BJ (cell line): ENCODE measurements around the gene FGD4. TPM values are rescaled to one million over a fixed set of nuclear protein-coding genes. Genes with fewer than 3 reads are reported as not detected.

Experiments used
- CTCF ChIA-PET: fragments of 350-600 bp; formaldehyde crosslinking; extraction: SDS; loops from one replicate; lab custom pipeline; 2021; ENCODE audit warnings: antibody characterized with exemption, inconsistent platforms; lab: Yijun Ruan, JAX
- POLR2A ChIA-PET: fragments of 300-600 bp; sonication (Branson Sonifier 250); formaldehyde crosslinking; extraction: SDS; loops from one replicate; lab custom pipeline; 2021; ENCODE audit warnings: antibody characterized with exemption; lab: Charles Lee
- DNase-seq: peaks from one replicate; pipeline ENCODE4 v3.0.0-alpha.2; 2011; ENCODE audit warnings: low read depth
- H3K27me3 ChIP-seq: 2 replicates; pipeline ENCODE4 v1.6.0; 2011; ENCODE audit warnings: low read length; ENCODE audit not compliant: control insufficient read depth, insufficient read depth
- H3K36me3 ChIP-seq: 2 replicates; pipeline ENCODE4 v1.5.1; 2011; ENCODE audit warnings: low read length; ENCODE audit not compliant: control insufficient read depth, insufficient read depth
- H3K4me3 ChIP-seq: 2 replicates; pipeline ENCODE4 v1.5.1; 2011; ENCODE audit warnings: low read depth, mild to moderate bottlenecking, control low read depth, low read length
- CTCF ChIP-seq: IDR thresholded peaks from 2 replicates; pipeline ENCODE4 v1.5.1; 2011; ENCODE audit warnings: low read depth, mild to moderate bottlenecking, control low read depth, inconsistent platforms, low read length, moderate library complexity; ENCODE audit not compliant: insufficient read depth
- polyA plus RNA-seq: library from polyadenylated mRNA; depleted of rRNA; stranded (reverse); fragments of >200 nt; gene quantifications from 2 replicates; pipeline ENCODE4 v1.2.3, GENCODE V29; 2011

The FGD4 gene
- polyA plus RNA-seq, 1 experiment: 11.1 TPM

GRCh38 chr12:32512910-32513309, 113.6 kb downstream of the FGD4 start:
- no peak overlapping the region for H3K4me3 ChIP-seq
- no peaks in the 10 kb centered on the region for H3K36me3 ChIP-seq
- DNase-seq: no peak
- CTCF ChIA-PET: interaction anchor here (0.7 to 1.7 kb wide), 2 partner anchors 9 to 11 kb away, joined by 3 to 7 read pairs; no protein-coding TSS in a partner anchor
- H3K27me3 ChIP-seq: peaks cover 3% of the 10 kb centered on the region; the same call in 1 of the 2 replicates
- POLR2A ChIA-PET: no interaction called here
- no peak for TF ChIP-seq CTCF

- ChIA-PET POLR2A (no interaction called here), CTCF (interaction anchor here (1.0 kb wide), 1 partner anchor 8 kb away, joined by 5 read pairs; no protein-coding TSS in a partner anchor)
- Histone ChIP-seq H3K27me3 (no peaks in the 10 kb centered on the region), H3K4me3 (no peak overlapping the region), H3K36me3 (no peaks in the 10 kb centered on the region)
- no peak for DNase-seq
- no peak for TF ChIP-seq CTCF
Observed at GRCh38 chr12:32515137-32515873, 115.9 kb downstream of the FGD4 start.

GRCh38 chr12:32516230-32516629, 116.9 kb downstream of the FGD4 start:
- no peak for TF ChIP-seq CTCF
- POLR2A ChIA-PET: no interaction called here
- CTCF ChIA-PET: no interaction called here
- H3K27me3 ChIP-seq: no peaks in the 10 kb centered on the region
- H3K4me3 ChIP-seq: no peak overlapping the region
- DNase-seq: no peak
- no peaks in the 10 kb centered on the region for H3K36me3 ChIP-seq

GRCh38 chr12:32517966-32518365, 118.6 kb downstream of the FGD4 start:
- no peak overlapping the region for H3K4me3 ChIP-seq
- TF ChIP-seq CTCF: no peak
- ChIA-PET POLR2A (no interaction called here), CTCF (no interaction called here)
- H3K36me3 ChIP-seq: no peaks in the 10 kb centered on the region
- H3K27me3 ChIP-seq: no peaks in the 10 kb centered on the region
- DNase-seq: no peak

- Histone ChIP-seq H3K4me3 (no peak overlapping the region), H3K27me3 (no peaks in the 10 kb centered on the region), H3K36me3 (no peaks in the 10 kb centered on the region)
- no peak for DNase-seq
- no peak for TF ChIP-seq CTCF
- POLR2A ChIA-PET: no interaction called here
- CTCF ChIA-PET: no interaction called here
Observed at GRCh38 chr12:32519047-32519446, 119.7 kb downstream of the FGD4 start.
